ENCODE results near the gene LTBR.
A peak's percentile ranks its signal among the peaks of the same experiment; 100 is the strongest.

Gene LTBR

GRCh38 chr12:6378709-6379472, 5.1 kb upstream of the LTBR start:
- H3K4me1 ChIP-seq, result peaks cover 38% of the 10 kb centered on the region
- no peak for TF ChIP-seq CTCF (IDR thresholded peaks at IDR 0.05)
- H3K4me2 ChIP-seq (ENCODE audit: low read length), result no peak overlapping the region
- H3K9me3 ChIP-seq (ENCODE audit: control insufficient read depth, low read length), result no peaks in the 10 kb centered on the region
- no peak overlapping the region for H3K27ac ChIP-seq
- no peaks in the 10 kb centered on the region for H3K27me3 ChIP-seq (ENCODE audit: control insufficient read depth, insufficient read depth, low read length)
- H3K4me3 ChIP-seq (ENCODE audit: low read depth, low read length), result no peak overlapping the region
- no peak overlapping the region for H2AFZ ChIP-seq
- peaks cover 3% of the 10 kb centered on the region for H3K79me2 ChIP-seq
- H3K36me3 ChIP-seq (ENCODE audit: control insufficient read depth, insufficient read depth, low read length), result no peaks in the 10 kb centered on the region
- no peak overlapping the region for H3K9ac ChIP-seq

GRCh38 chr12:6380141-6381121, 3.5 kb upstream of the LTBR start:
- Histone ChIP-seq H3K36me3 (ENCODE audit: control insufficient read depth, insufficient read depth, low read length) (no peaks in the 10 kb centered on the region), H3K9me3 (ENCODE audit: control insufficient read depth, low read length) (no peaks in the 10 kb centered on the region), H3K4me3 (ENCODE audit: low read depth, low read length) (no peak overlapping the region), H3K27me3 (ENCODE audit: control insufficient read depth, insufficient read depth, low read length) (no peaks in the 10 kb centered on the region), H3K9ac (no peak overlapping the region), H3K27ac (no peak overlapping the region), H3K4me1 (peaks cover 40% of the 10 kb centered on the region), H2AFZ (no peak overlapping the region), H3K4me2 (ENCODE audit: low read length) (no peak overlapping the region), H3K79me2 (peaks cover 8% of the 10 kb centered on the region)
- no peak for TF ChIP-seq CTCF (IDR thresholded peaks at IDR 0.05)

DNA sequence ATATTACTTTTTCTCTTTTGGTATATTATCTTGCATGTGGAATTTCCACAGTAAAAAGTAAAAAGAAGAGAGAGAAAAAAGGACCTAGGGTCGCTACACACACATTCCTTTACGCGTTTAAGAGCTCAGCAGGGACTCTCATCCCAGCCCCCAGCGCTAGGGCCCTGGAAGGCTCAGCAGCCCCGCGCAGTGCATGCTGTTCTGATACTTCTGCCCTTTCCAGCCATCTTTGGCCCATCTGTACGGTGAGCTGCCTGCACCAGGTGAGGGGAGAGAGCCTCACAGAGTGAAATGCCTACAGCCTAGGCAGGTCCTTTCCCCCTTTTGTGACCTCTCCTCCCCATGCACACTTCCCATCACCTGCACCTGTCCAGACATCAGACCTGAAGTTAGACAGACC, 1.6 kb upstream of the LTBR start:
- Histone ChIP-seq H3K9me3 (ENCODE audit: control insufficient read depth, low read length) (no peaks in the 10 kb centered on the region), H3K4me1 (peaks cover 23% of the 10 kb centered on the region), H3K4me3 (ENCODE audit: low read depth, low read length) (no peak overlapping the region), H2AFZ (no peak overlapping the region), H3K36me3 (ENCODE audit: control insufficient read depth, insufficient read depth, low read length) (no peaks in the 10 kb centered on the region), H3K4me2 (ENCODE audit: low read length) (no peak overlapping the region), H3K27me3 (ENCODE audit: control insufficient read depth, insufficient read depth, low read length) (no peaks in the 10 kb centered on the region), H3K9ac (no peak overlapping the region), H3K27ac (no peak overlapping the region), H3K79me2 (peaks cover 8% of the 10 kb centered on the region)
- no peak for TF ChIP-seq CTCF (IDR thresholded peaks at IDR 0.05)

DNA sequence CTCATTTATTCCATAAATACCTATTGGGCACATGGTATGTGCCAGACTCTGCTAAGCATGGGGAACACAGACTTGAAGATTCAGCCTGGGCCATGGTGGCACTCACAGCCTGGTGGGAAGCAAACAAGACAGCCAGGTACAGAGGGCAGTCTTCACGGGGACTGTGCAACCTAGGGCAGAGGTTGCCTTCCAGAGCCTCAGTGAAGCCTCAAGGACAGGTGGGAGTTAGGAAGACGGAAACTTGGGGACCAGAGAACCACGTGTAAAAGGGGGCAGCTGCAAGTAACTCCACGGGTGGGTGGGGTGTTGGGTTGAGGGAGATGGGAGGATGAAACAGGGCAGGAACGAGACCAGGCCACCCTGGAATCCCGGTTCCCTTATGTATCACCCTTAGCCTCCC, 980 bp upstream of the LTBR start:
- Histone ChIP-seq H3K27me3 (ENCODE audit: control insufficient read depth, insufficient read depth, low read length) (no peaks in the 10 kb centered on the region), H3K79me2 (peaks cover 8% of the 10 kb centered on the region), H3K4me3 (ENCODE audit: low read depth, low read length) (peak overlapping the region; percentile 84), H3K4me1 (peaks cover 18% of the 10 kb centered on the region), H2AFZ (peak overlapping the region; percentile 79), H3K4me2 (ENCODE audit: low read length) (peak overlapping the region; percentile 91), H3K9ac (no peak overlapping the region), H3K36me3 (ENCODE audit: control insufficient read depth, insufficient read depth, low read length) (no peaks in the 10 kb centered on the region), H3K27ac (peak overlapping the region; percentile 93), H3K9me3 (ENCODE audit: control insufficient read depth, low read length) (no peaks in the 10 kb centered on the region)
- TF ChIP-seq CTCF (IDR thresholded peaks at IDR 0.05), result no peak

Measured in parathyroid adenoma (tissue), 2 donors.